OCI-M2 (cell line): ENCODE measurements around the gene MDFIC2.
"Not testable (repeated sequence)": the region's sequence is repeated elsewhere in the genome, so short reads cannot be mapped to it uniquely, and the experiment has no call there.

Source experiments
- DNase-seq: peaks from one replicate; lab custom pipeline; 2025; ENCODE audit not compliant: unreplicated experiment; lab: John Stamatoyannopoulos, UW

The MDFIC2 gene

GRCh38 chr3:70312336-70312735 lies at the start of gene MDFIC2:
TSS of gene MDFIC2 (minus strand) at chr3:70312638. CDS start at chr3:70311973, 665 bp downstream.
- no peak for DNase-seq

GRCh38 chr3:70360979-70361760 lies 48.7 kb upstream of the MDFIC2 start:
- no peak for DNase-seq

- DNase-seq: no peak
Measured at GRCh38 chr3:70359711-70360110, 47.3 kb upstream of the MDFIC2 start.

- DNase-seq: no peak
Measured at GRCh38 chr3:70358978-70359580, 46.6 kb upstream of the MDFIC2 start.

- DNase-seq: no peak
Measured at GRCh38 chr3:70352215-70352614, 39.8 kb upstream of the MDFIC2 start.

- no peak for DNase-seq
Measured at GRCh38 chr3:70342149-70342548, 29.7 kb upstream of the MDFIC2 start.

- not testable (repeated sequence) for DNase-seq
Measured at GRCh38 chr3:70336885-70337284, 24.4 kb upstream of the MDFIC2 start.

GRCh38 chr3:70333080-70333479 lies 20.6 kb upstream of the MDFIC2 start:
- no peak for DNase-seq

GRCh38 chr3:70315021-70315420 lies 2.6 kb upstream of the MDFIC2 start:
- DNase-seq: no peak

- no peak for DNase-seq
Measured at GRCh38 chr3:70310809-70311208, 1.6 kb downstream of the MDFIC2 start.

GRCh38 chr3:70309591-70309990 lies 2.8 kb downstream of the MDFIC2 start:
- no peak for DNase-seq

- no peak for DNase-seq
Measured at GRCh38 chr3:70308760-70309159, 3.7 kb downstream of the MDFIC2 start.

- DNase-seq: no peak
Measured at GRCh38 chr3:70306736-70307135, 5.7 kb downstream of the MDFIC2 start.

GRCh38 chr3:70298385-70298784 lies 14.1 kb downstream of the MDFIC2 start:
- no peak for DNase-seq

GRCh38 chr3:70291097-70291482 lies 21.3 kb downstream of the MDFIC2 start:
- DNase-seq: no peak

GRCh38 chr3:70290431-70291096 lies 21.9 kb downstream of the MDFIC2 start:
- DNase-seq: not testable (repeated sequence)

GRCh38 chr3:70281663-70282062 lies 30.8 kb downstream of the MDFIC2 start:
- no peak for DNase-seq

- no peak for DNase-seq
Measured at GRCh38 chr3:70277304-70277703, 35.1 kb downstream of the MDFIC2 start.

GRCh38 chr3:70276901-70277300 lies 35.5 kb downstream of the MDFIC2 start:
- DNase-seq: no peak

GRCh38 chr3:70273492-70273891 lies 38.9 kb downstream of the MDFIC2 start:
- no peak for DNase-seq

- no peak for DNase-seq
Measured at GRCh38 chr3:70272798-70273197, 39.6 kb downstream of the MDFIC2 start.

GRCh38 chr3:70264122-70264780 lies 48.2 kb downstream of the MDFIC2 start:
- DNase-seq: no peak
